Nucleus accumbens (tissue), 56 donors: Measurements from ENCODE around the gene ANAPC16.
A peak's percentile ranks its signal among the peaks of the same experiment; 100 is the strongest.
"Not testable (repeated sequence)": the region's sequence is repeated elsewhere in the genome, so short reads cannot be mapped to it uniquely, and the experiment has no call there.

Experiments
- DNase-seq, 56 donors: peaks; one replicate each; lab custom pipeline; 2025; lab: John Stamatoyannopoulos, UW

The ANAPC16 gene

DNA sequence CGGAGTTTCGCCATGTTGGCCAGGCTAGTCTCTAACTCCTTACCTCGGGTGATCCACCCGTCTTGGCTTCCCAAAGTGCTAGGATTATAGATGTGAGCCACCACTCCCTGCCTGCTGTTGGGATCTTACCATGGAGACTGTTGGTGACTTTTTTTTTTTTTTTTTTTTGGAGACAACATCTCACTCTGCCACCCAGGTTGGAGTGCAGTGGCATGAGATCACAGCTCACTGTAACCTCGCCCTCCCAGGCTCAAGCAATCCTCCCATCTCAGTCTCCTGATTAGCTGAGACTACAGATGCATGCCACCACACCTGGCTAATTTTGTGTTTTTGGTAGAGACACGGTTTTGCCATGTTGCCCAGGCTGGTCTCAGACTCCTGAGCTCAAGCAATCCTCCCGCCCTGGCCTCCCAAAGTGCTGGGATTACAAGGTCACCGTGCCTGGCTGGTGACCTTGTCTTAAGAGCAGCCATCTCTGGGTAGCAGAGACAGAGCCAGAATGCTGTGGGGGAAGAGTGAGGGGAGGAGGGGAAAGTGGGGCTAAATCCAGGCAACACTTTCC lies 26.0 kb downstream of the ANAPC16 start:
- DNase-seq, result no peak

DNA sequence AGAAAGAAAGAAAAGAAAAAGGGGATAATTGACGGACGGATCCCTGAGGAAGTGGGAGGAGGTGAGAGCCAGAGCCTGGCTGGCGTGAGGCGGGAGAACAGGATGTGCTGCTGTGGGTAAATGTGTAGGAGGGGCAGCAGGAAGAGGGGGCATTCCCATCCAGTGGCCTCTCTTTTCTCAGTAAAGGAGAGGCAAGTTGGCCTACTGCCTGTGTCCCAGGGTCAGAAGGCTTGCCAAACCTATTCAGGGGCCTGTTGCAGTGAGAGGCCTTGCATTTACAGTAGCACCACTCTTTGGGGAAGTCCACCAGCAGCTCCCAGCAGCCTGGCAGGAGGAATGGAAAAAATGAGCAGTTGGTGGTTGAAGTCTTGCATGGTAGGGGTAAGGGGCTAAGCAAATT lies 26.9 kb downstream of the ANAPC16 start:
- DNase-seq, result peak in 24 of 56 donors; percentile 16 to 62 (median 36)

DNA sequence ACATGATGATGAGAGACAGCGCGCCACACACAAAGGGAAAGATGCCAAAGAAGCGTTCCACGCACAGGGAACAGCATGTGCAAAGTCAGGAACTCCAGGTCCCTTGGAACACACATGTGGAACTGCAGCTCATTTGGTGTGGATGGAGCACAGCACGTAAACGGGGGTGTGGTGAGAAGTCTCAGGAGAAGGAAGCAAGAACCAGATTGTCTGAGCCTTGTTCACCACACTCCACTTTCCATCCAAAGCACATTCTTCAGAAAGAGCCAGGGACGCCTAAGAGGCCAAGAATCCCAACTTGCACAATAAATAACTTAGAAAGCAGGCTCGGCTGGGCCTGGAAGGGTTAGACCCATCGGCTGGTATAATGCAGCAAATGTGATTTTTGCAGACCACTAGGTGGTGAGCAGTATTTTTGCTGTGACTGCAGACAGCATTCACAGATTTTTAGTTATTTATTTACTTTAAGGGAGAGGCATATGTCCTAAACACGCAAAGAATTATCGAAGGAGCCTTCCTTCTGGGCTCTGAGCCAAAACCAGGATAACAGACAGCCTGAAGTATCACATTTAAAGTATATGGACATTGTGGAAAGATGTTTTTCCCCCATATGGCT lies 28.1 kb downstream of the ANAPC16 start:
- peak in 6 of 56 donors; percentile 15 to 47 (median 22) for DNase-seq

DNA sequence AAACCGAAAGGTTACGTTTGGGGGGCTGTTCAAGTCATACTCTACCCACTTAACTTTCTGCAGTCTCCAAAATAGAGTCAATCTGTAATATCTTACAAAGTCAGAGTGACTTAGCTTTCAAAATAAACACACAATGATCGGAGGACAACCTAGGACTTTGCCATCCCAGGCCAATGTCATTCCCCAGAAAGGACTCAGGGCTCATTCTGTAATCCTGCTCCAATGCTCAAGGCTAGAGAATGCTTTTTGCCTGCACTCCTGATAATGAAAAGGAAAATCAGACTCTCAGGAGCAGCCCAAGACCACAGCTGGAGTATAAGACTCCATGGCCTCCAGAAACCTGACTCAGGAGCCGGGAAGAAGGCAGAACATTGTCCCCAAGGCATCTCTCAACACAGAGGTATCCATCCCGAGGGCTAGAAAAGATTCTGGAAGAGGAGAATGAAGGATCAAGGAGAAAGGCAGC lies 28.8 kb downstream of the ANAPC16 start:
- DNase-seq, result no peak

DNA sequence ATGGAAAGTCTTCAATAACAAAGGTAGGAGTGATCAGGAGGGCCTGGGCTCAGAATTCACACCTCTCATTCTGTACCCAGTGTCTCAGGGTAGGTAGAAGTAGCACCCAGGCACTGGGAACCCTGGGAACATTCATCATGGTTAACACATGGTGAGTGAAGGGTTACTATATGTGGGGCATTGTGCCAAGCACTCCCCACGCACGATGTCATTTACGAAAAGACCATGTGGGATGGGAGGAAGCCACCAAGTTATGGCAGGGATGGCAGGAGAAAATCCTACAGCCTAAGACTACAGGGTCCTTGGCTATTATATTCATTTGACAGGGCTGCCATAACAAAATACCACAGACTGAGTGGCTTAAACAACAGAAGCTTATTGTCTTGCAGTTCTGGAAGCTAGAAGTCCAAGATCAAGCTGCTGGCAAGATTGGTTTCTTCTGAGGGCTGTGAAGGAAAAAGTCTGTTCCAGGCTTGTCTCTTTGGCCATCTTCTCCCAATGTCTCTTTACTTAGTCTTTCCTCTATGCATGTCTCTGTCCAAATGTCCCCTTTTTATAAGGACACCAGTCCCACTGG lies 30.2 kb downstream of the ANAPC16 start:
- no peak for DNase-seq

DNA sequence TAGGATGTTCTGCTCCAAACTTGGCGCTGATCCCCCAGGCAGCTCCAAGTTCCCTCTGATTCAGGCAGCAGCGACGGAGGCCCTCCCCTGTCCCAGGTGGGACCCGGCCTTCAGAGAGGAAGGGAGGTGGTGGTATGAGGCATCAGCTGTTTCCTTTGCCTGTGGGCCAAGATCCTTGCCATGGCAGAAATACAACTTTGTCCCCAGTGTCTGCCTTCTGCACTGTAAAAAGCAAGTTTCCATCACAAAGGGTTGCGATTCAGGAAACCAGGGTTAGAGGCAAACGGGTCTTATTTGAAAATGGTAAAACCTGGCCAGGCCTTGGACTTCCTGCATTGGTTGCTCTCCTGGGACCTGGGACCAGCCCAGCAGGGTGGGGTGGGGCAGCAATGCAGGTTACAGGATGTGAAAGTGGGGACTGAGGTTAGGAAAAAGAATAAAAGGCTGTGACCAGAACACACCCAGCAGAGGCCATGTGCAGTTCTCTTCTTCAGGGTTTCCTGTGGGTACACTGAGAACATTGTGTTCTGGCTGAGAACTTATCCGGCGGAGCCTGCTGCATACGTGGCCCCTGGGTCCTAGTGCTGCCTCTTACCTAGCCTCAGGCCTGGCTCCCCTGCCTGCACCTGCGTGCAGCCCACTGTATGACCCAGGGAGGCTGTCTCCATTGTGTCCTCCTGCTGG lies 32.8 kb downstream of the ANAPC16 start:
- DNase-seq, result peak in 53 of 56 donors; percentile 18 to 83 (median 62)

DNA sequence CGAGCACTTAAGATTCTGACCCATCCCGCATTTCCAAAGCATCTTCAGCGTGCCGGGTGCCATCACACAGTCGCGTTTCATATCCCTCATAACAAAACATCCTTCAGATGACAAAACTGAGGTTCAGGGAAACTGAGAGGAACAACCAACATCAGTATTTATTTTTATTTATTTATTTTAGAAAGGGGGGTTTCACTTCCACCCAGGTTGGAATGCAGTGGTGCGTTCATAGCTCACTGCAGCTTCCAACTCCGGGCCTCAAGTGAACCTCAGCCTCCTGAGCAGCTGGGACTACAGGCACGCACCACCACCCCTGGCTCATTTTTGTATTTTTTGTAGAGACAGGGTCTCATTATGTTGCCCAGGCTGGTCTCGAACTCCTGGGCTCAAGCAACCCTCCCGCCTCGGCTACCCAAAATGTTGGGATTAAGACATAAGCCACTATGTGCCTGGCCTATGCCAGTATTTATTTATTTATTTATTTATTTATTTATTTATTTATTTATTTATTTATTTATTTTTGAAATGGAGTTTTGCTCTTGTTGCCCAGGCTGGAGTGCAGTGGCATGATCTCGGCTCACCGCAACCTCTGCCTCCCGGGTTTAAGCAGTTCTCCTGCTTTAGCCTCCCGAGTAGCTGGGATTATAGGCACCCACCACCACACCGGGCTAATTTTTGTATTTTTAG lies 33.5 kb downstream of the ANAPC16 start:
- DNase-seq, result not testable (repeated sequence)

DNA sequence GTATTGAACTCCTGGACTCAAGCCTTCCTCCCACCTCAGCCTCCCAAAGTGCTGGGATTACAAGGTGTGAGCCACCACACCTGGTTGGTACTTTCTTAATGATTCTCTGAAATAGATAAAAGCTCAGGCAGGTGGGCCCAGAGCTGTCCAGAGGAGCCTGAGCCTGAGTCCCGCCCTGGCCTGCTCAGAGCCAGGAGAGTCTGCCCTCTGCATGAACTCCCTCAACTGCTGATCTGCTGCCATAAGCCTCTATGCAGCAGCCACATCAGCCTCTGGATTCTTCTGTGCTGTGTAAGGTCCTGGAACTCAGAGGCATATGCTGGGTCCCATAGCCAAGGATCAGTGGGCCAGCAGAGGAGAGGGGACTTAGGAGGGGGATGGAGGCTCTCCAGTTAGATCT lies 34.9 kb downstream of the ANAPC16 start:
- DNase-seq, result no peak

DNA sequence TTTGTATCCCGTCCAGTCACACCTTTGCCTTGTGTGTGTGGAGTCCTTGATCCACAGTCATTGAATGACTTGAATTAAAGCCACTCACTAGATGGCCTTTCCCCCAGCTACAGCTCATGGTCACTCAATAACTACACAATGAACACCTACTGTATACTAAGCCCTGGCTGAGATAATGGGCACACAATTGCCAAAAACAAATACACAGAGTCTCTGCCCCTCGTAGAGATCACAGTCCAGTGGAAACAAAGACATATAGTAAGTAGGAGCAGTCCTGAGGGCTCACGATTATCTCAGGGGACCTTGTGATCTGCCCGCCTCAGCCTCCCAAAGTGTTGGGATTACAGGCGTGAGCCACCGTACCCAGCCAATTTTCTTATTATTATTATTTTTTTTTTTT lies 35.8 kb downstream of the ANAPC16 start:
- DNase-seq, result no peak

DNA sequence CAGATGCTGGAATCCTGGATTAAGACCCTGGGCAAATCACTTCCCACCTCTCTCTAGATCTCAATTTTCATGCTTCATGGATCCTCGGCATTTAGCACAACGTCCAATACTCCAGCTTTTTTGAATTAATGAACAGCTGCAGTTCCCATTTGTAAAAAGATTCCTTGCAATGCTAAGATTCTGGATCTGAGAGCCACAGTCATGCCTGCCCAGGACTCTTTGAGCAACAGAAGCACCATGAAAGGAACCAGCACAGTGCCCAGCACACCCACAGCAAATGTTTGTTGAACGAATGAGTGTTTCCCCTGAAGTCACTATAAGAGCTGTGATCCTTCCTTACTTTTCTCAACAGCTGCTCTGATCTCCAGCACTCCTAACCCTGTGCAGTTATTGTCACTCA lies 37.2 kb downstream of the ANAPC16 start:
- no peak for DNase-seq

DNA sequence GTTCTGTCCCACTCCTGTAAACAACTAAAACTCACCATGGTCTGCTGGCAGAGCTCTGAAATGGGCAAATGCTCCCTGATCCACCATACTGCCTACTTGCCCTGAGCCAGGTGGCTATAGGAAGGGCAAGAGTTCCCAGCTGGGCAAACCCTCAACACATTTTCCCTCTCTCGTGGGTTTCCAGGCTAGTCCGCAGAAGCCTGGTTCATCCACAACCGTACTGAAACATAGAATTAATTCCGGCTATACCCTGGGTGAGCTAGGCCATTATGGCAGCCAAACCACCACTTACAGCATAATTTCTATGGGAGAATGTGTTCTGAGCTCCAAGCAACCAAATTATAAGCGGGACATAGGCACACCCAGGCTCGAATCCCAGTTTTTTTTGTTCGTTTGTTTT lies 37.8 kb downstream of the ANAPC16 start:
- DNase-seq, result no peak

DNA sequence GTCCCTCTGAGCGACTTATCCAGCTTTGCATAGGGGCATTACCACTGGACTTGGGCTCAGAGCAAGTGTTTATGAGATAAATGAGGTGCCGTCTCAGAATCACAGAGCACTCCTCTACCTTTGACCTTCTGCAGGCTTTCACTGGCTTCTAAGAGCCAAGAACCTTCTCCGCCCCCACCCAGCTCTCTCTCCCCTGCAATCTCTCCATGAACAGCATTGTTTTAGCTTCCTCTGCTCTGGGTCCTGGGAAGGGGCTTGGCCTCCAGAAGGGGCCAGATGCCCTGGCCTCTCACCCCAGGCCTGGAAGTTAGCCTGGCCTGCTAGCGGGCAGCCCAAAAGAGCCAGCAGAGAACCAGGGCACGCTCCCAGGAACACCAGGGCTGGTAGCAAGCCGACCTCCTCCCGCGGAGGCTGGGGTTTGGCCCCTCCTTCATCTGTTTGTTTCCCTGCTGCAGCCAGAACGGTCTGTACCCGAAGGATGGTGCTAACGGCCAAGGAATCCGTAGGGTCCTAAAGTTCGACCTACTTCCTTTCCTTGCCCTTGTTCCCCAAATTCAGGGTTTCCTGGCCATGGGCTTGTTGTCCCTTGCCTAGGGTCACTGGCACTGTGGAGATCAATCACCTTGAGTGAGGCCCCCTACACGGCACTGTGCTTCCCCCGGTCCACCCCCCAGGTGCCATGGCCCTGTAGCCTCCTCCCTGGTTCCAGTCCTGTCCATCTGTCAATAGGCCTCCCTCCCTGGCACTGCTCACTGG lies 39.2 kb downstream of the ANAPC16 start:
- DNase-seq, result peak; percentile 61 to 97 (median 90)

DNA sequence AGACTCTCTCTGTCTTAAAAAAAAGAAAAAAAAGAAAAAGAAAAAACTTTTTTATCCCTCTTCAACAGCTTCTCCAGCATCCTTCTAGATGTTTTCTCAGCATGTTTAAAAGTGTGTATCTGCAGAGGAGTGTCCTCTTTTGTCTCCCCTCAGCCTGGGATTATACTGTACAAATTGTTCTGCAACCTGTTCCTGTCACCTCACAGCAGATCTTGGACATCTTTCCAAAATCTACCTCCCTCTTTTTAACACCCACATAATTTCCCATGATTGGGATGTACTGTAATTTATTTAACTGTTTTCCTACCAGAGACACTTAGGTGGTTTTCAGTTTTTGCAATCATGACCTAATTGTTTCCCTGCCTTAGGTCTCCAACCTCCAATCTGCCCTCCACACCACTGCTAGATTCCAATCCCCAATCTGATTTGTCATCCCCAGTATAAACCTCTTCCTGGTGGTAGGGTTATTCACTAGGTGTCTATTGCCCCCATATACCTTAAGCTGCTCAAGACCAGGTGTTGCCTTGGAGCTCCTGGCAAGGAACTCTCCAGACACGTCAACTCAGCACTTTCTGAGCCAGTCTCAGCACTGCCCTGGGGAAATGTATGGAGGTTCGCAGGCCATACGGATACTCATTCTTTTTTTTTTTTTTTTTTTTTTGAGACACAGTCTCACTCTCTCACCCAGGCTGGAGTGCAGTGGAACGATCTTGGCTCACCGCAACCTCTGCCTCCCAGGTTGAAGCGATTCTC lies 40.3 kb downstream of the ANAPC16 start:
- DNase-seq, result no peak

DNA sequence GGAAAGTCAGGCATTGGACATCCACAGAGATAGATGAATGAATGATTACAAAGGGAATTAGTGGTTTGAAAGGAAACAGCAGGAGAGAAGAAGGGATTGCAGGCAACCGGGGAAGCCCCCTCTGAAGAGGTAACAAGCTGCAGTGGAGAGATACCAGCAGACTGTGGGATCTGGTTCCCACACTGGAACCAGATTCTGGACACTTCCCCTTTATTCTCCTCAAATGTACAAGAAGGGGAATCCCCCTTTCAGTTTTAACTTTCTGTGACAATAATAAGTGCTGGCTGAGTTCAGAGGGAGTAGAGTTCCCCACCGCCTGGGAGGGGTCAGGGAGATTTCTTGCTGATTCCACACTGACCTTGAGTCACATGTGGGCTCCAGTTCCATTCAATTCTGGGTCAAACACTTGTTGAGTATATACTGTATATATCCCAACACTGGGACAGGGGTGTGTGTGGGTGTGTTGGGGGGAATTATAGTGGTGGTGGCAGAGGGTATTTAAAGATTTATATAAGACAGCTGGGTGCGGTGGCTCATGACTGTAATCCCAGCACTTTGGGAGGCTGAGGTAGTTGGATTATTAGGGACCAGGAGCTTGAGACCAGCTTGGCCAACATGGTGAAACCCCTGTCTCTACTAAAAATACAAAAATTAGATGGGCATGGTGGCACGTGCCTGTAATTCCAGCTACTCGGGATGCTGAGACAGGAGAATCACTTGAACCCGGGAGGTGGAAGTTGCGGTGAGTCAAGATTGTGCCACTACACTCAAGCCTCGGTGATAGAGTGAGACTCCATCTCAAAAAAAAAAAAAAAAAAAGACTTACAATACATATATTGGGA lies 41.5 kb downstream of the ANAPC16 start:
- peak in 2 of 56 donors; percentile 8 to 25 for DNase-seq

DNA sequence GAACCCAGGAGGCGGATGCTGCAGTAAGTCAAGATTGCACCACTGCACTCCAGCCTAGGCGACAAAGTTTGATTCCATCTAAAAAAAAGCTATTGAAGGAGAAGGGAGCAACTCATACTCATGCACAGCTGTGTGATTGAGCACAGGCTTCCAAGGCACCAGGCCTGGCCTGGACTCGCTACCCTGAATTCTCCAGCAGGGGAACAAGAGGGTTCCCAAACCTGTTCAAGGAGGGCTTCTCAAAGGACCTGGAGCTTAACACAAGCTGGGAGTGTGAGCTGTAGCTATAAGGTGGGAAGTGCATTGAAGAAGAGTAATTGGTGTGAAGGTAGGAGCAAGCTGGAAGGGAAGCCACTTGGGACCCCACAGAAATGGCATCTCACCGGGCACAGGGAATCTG lies 42.8 kb downstream of the ANAPC16 start:
- no peak for DNase-seq

DNA sequence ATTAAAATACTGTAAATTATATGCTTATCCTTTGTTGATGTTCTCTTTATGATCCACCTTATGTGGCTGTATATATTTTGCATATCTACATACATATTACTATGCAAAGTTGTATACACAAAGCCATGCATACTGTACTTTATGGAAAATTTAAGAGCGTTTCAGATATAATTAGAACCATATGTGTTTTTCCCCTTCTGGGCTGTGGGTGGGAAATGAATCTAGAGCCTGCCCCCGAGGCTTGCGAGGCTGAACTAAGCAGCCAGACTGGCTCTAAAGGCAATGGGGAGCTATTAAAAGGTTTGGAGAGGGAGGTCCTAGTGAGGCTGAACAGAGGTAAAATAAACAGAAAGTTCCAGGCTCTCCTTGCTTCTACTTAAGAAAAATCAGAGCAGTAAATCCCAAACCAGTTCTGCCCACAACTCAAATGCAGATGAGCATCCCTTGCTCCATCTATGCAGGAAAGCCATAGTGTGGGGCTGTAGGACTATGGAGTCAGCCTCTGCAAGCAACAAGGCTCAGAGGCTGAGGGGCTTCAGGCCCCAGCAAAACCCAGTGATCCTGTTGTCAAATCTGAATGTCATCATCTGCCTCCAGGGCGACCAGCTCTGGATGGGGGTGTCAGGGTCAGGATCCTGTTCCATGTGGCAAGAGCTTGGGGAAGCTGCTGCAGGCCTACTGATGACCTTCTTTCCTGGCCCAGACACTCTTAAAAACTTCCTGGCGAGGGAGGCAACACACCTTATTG lies 43.9 kb downstream of the ANAPC16 start:
- peak in 2 of 56 donors; percentile 26 to 62 for DNase-seq

DNA sequence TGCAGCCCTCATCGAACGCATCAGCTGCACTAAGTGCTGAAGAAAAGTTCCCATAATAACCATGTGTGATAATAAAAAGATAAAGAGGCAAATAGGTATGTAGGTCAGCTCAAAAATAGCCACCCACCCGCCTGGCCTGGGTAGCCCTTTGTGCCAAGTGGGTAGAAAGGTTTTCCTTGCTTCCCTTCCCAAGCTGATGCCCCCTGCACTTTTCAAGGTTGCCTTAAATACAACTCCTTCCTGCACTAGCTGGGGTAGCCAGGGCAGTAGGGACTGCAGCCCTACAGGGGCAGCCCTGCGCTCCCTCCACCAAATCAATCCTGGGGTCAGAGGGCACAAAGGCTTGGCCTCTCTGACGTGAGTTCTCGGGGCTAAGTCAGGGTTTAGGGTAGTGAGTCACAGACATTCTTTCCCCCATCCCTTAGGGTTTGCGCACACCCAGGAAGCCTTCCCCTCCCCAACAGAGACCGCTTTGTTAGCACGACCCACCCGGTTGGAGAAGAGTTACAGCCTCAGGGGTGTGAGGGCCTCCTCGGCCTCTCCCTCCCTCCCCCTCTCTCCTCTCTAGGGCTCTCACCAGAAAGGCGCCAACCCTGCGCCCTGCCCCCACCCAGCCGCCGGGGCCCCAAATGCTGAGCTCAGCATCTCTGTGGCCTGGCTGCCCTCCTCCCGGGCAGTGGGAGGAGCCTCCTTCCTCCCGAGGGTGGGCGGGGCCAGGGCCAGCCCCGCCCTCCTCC lies 44.6 kb downstream of the ANAPC16 start:
- DNase-seq, result peak; percentile 19 to 93 (median 83)
